KOPT-K1 (cell line): Measurements from ENCODE around the gene FYB2.

ENCODE experiments used
- H3K27ac ChIP-seq: fragments of 200-600 bp; sonication (generic); 2 replicates; pipeline ENCODE4 v1.5.1; 2016; ENCODE audit warnings: antibody characterized with exemption, mild to moderate bottlenecking, low read depth, low read length; ENCODE audit not compliant: poor library complexity, severe bottlenecking
- H3K36me3 ChIP-seq: fragments of 200-600 bp; sonication (generic); 2 replicates; pipeline ENCODE4 v1.5.1; 2017; ENCODE audit warnings: antibody characterized with exemption, mild to moderate bottlenecking, low read length, moderate library complexity; ENCODE audit not compliant: insufficient read depth
- H3K9me3 ChIP-seq: fragments of 200-600 bp; sonication (generic); 2 replicates; pipeline ENCODE4 v1.5.1; 2017; ENCODE audit warnings: antibody characterized with exemption, low read length, mild to moderate bottlenecking; ENCODE audit not compliant: insufficient read depth, poor library complexity, severe bottlenecking

Gene FYB2

GRCh38 chr1:56820755-56821461, 1.7 kb upstream of the FYB2 start:
- Histone ChIP-seq H3K36me3 (no peaks in the 10 kb centered on the region), H3K9me3 (no peaks in the 10 kb centered on the region), H3K27ac (no peak overlapping the region)

GRCh38 chr1:56817716-56818463, 1.3 kb downstream of the FYB2 start:
- H3K27ac ChIP-seq: no peak overlapping the region
- H3K36me3 ChIP-seq: no peaks in the 10 kb centered on the region
- H3K9me3 ChIP-seq: no peaks in the 10 kb centered on the region

- no peaks in the 10 kb centered on the region for H3K36me3 ChIP-seq
- H3K9me3 ChIP-seq: no peaks in the 10 kb centered on the region
- no peak overlapping the region for H3K27ac ChIP-seq
Measured at GRCh38 chr1:56816909-56817308, 2.3 kb downstream of the FYB2 start.

- H3K9me3 ChIP-seq: no peaks in the 10 kb centered on the region
- H3K27ac ChIP-seq: no peak overlapping the region
- no peaks in the 10 kb centered on the region for H3K36me3 ChIP-seq
Measured at GRCh38 chr1:56816264-56816663, 2.9 kb downstream of the FYB2 start.

- no peaks in the 10 kb centered on the region for H3K9me3 ChIP-seq
- no peak overlapping the region for H3K27ac ChIP-seq
- H3K36me3 ChIP-seq: no peaks in the 10 kb centered on the region
Measured at GRCh38 chr1:56814205-56814604, 5.0 kb downstream of the FYB2 start.

GRCh38 chr1:56811331-56811730, 7.9 kb downstream of the FYB2 start:
- Histone ChIP-seq H3K9me3 (no peaks in the 10 kb centered on the region), H3K27ac (no peak overlapping the region), H3K36me3 (no peaks in the 10 kb centered on the region)

GRCh38 chr1:56808410-56808809, 10.8 kb downstream of the FYB2 start:
- H3K27ac ChIP-seq: no peak overlapping the region
- no peaks in the 10 kb centered on the region for H3K36me3 ChIP-seq
- H3K9me3 ChIP-seq: no peaks in the 10 kb centered on the region

- Histone ChIP-seq H3K27ac (no peak overlapping the region), H3K9me3 (no peaks in the 10 kb centered on the region), H3K36me3 (no peaks in the 10 kb centered on the region)
Measured at GRCh38 chr1:56806804-56807203, 12.4 kb downstream of the FYB2 start.

GRCh38 chr1:56803561-56804156, 15.5 kb downstream of the FYB2 start:
- Histone ChIP-seq H3K36me3 (no peaks in the 10 kb centered on the region), H3K27ac (no peak overlapping the region), H3K9me3 (no peaks in the 10 kb centered on the region)

- Histone ChIP-seq H3K27ac (no peak overlapping the region), H3K9me3 (no peaks in the 10 kb centered on the region), H3K36me3 (no peaks in the 10 kb centered on the region)
Measured at GRCh38 chr1:56799605-56800400, 19.4 kb downstream of the FYB2 start.

- no peaks in the 10 kb centered on the region for H3K9me3 ChIP-seq
- no peaks in the 10 kb centered on the region for H3K36me3 ChIP-seq
- H3K27ac ChIP-seq: no peak overlapping the region
Measured at GRCh38 chr1:56798053-56798471, 21.1 kb downstream of the FYB2 start.

GRCh38 chr1:56797065-56797685, 22.0 kb downstream of the FYB2 start:
- Histone ChIP-seq H3K9me3 (no peaks in the 10 kb centered on the region), H3K27ac (no peak overlapping the region), H3K36me3 (no peaks in the 10 kb centered on the region)

- Histone ChIP-seq H3K36me3 (no peaks in the 10 kb centered on the region), H3K27ac (no peak overlapping the region), H3K9me3 (no peaks in the 10 kb centered on the region)
Measured at GRCh38 chr1:56795870-56796269, 23.3 kb downstream of the FYB2 start.

- no peak overlapping the region for H3K27ac ChIP-seq
- H3K36me3 ChIP-seq: no peaks in the 10 kb centered on the region
- H3K9me3 ChIP-seq: no peaks in the 10 kb centered on the region
Measured at GRCh38 chr1:56790036-56790435, 29.2 kb downstream of the FYB2 start.

- Histone ChIP-seq H3K36me3 (no peaks in the 10 kb centered on the region), H3K27ac (no peak overlapping the region), H3K9me3 (no peaks in the 10 kb centered on the region)
Measured at GRCh38 chr1:56788588-56788987, 30.6 kb downstream of the FYB2 start.
